Cardiac fibroblast (primary cell): ENCODE data around the gene RAPGEF1.

Source experiments
- DNase-seq, 2 donors: peaks; one replicate each; pipeline versions ENCODE4 v3.0.0 to v3.0.0-alpha.2; 2010; ENCODE audit warnings: low read depth in 2 of 2
- H3K4me3 ChIP-seq, 2 donors: replicated peaks in 1 of 2; 1 replicate in 1 of 2; 2 replicates in 1 of 2; pipeline ENCODE4 v1.5.1; 2011; ENCODE audit warnings: low read depth in 2 of 2, low read length in 2 of 2, mild to moderate bottlenecking in 2 of 2, moderate library complexity in 1 of 2
- TF ChIP-seq, protein P1 (sequence below): IDR thresholded peaks from one replicate; pipeline ENCODE4 v1.5.1; 2011; ENCODE audit warnings: low read depth, mild to moderate bottlenecking, low read length, inconsistent platforms

Gene RAPGEF1

GRCh38 chr9:131582056-131582455 lies 157.8 kb downstream of the RAPGEF1 start:
- DNase-seq, result no peak
- TF ChIP-seq, protein P1, sequence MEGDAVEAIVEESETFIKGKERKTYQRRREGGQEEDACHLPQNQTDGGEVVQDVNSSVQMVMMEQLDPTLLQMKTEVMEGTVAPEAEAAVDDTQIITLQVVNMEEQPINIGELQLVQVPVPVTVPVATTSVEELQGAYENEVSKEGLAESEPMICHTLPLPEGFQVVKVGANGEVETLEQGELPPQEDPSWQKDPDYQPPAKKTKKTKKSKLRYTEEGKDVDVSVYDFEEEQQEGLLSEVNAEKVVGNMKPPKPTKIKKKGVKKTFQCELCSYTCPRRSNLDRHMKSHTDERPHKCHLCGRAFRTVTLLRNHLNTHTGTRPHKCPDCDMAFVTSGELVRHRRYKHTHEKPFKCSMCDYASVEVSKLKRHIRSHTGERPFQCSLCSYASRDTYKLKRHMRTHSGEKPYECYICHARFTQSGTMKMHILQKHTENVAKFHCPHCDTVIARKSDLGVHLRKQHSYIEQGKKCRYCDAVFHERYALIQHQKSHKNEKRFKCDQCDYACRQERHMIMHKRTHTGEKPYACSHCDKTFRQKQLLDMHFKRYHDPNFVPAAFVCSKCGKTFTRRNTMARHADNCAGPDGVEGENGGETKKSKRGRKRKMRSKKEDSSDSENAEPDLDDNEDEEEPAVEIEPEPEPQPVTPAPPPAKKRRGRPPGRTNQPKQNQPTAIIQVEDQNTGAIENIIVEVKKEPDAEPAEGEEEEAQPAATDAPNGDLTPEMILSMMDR, result no peak
- H3K4me3 ChIP-seq, result no peak overlapping the region

DNA sequence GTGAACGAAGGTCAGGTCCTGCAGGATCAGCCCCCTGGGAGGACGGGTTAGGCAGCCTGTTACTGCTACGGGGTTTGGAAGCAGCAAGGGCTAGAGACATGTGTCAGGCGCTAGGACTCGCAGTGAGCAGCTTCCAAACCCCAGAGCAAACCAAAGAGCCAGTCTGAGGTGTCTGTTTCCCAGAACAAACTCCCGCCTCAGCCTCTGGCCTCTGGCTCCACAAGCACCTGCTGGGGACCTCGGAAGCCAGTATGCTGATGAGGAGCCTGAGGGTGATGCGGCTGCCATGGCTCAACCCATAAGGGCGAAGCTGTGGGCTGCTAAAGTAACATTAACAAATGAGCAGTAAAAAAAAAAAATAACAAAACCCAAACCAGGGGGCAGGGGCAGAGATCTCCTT lies 159.5 kb downstream of the RAPGEF1 start:
- TF ChIP-seq, protein P1, result no peak
- DNase-seq, result no peak
- H3K4me3 ChIP-seq, result no peak overlapping the region

DNA sequence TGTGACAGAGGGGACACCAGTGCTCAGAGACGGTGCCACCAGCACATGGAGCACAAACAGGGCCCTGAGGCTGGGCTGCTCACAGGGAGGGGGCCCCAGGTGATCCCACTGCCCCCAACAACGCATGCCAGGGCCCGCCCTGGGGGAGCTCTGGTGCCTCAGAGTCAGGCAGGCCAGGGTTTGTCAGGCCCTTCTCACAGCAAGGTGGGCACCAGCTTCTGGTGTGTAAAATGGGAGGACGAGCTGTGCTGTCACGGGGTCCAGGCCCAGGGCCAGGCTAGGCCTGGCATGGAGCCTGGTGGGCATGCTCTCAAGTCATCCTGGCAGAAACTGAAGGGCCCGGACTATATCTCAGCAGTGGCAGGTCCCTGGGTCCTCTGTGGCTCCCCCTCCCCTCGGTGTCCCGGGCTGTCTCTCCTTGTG lies 160.1 kb downstream of the RAPGEF1 start:
- TF ChIP-seq, protein P1, result no peak
- H3K4me3 ChIP-seq, result no peak overlapping the region
- no peak for DNase-seq

- no peak overlapping the region for H3K4me3 ChIP-seq
- TF ChIP-seq, protein P1, result no peak
- DNase-seq, result no peak
Observed at GRCh38 chr9:131578731-131579504, 161.0 kb downstream of the RAPGEF1 start.

- DNase-seq, result no peak
- TF ChIP-seq, protein P1, result no peak
- H3K4me3 ChIP-seq, result no peak overlapping the region
Observed at GRCh38 chr9:131578021-131578420, 161.9 kb downstream of the RAPGEF1 start.

GRCh38 chr9:131577005-131578000 lies 162.6 kb downstream of the RAPGEF1 start:
- TF ChIP-seq, protein P1, result no peak
- H3K4me3 ChIP-seq, result no peak overlapping the region
- no peak for DNase-seq
